GM12878 (cell line): ENCODE data around the gene TTF2. TPM values are rescaled to one million over a fixed set of nuclear protein-coding genes. Genes with fewer than 3 reads are reported as not detected.

Experiments
- ATAC-seq: fragments of 200-7000 bp; cut with Tn5 transposase; 3 replicates; pipeline ENCODE4 v1.9.1; 2020; ENCODE audit warnings: mild to moderate bottlenecking, moderate library complexity
- BruUV-seq: library from RNA; stranded (reverse); fragments of 400-500 nt; replicated peaks from 2 replicates; lab custom pipeline; 2021; lab: Mats Ljungman, UMichigan
- CTCF ChIA-PET: fragments of 300-600 bp; sonication (Branson Sonifier 250); formaldehyde crosslinking; extraction: SDS; loops from one replicate; lab custom pipeline; 2021; ENCODE audit warnings: inconsistent platforms; lab: Yijun Ruan, JAX
- POLR2A ChIA-PET: fragments of 350-600 bp; formaldehyde crosslinking; extraction: SDS; loops from one replicate; lab custom pipeline; 2021; ENCODE audit warnings: inconsistent platforms; lab: Charles Lee
- RAD21 ChIA-PET: fragments of 300-600 bp; sonication (Branson Sonifier 250); formaldehyde crosslinking; loops from one replicate; lab custom pipeline; 2023; ENCODE audit warnings: antibody characterized with exemption; ENCODE audit not compliant: unreplicated experiment; lab: Charles Lee
- SMC1A ChIA-PET: fragments of 300-600 bp; sonication (Branson Sonifier 250); formaldehyde crosslinking; loops from one replicate; lab custom pipeline; 2023; ENCODE audit not compliant: unreplicated experiment, uncharacterized antibody; lab: Charles Lee
- DNase-seq: peaks from one replicate; pipeline ENCODE4 v3.0.0-alpha.2; 2011; ENCODE audit warnings: low read depth, low spot score
- FAIRE-seq: peaks from 3 replicates; lab custom pipeline; 2011; peaks lifted over from hg19 to GRCh38; lab: Jason Lieb, UNC
- H2AFZ ChIP-seq: 2 replicates; pipeline ENCODE4 v1.6.0; 2011; ENCODE audit warnings: low read depth, low read length, control low read depth; ENCODE audit not compliant: control insufficient read depth
- H3K27ac ChIP-seq: 2 replicates; pipeline ENCODE4 v1.5.1; 2011; ENCODE audit warnings: control low read depth; ENCODE audit not compliant: control insufficient read depth, insufficient read depth
- H3K27me3 ChIP-seq, 2 experiments: replicated peaks in 1 of 2; 2 replicates each; pipeline versions ENCODE4 v1.6.0 to v1.6.1; 2011; ENCODE audit warnings: low read length in 1 of 2; ENCODE audit not compliant: control insufficient read depth in 2 of 2, insufficient read depth in 2 of 2
- H3K36me3 ChIP-seq, 2 experiments: 2 replicates each; pipeline ENCODE4 v1.5.1; 2011; ENCODE audit warnings: low read length in 1 of 2; ENCODE audit not compliant: control insufficient read depth in 2 of 2, insufficient read depth in 2 of 2
- H3K4me1 ChIP-seq: 2 replicates; pipeline ENCODE4 v1.6.1; 2011; ENCODE audit warnings: mild to moderate bottlenecking, low read length, moderate library complexity, mixed read lengths; ENCODE audit not compliant: control insufficient read depth, insufficient read depth
- H3K4me2 ChIP-seq: 2 replicates; pipeline ENCODE4 v1.6.0; 2011; ENCODE audit warnings: control low read depth; ENCODE audit not compliant: control insufficient read depth, insufficient read depth
- H3K4me3 ChIP-seq: fragments of 200-600 bp; sonication (generic); 2 replicates; pipeline ENCODE4 v1.5.1; 2016
- H3K79me2 ChIP-seq: 2 replicates; pipeline ENCODE4 v1.6.0; 2011; ENCODE audit warnings: low read length; ENCODE audit not compliant: control insufficient read depth, insufficient read depth
- H3K9ac ChIP-seq: 2 replicates; pipeline ENCODE4 v1.8.0; 2011; ENCODE audit warnings: low read length, control low read depth, mixed read lengths; ENCODE audit not compliant: control insufficient read depth, insufficient read depth
- H3K9me3 ChIP-seq: replicated peaks from 3 replicates; pipeline ENCODE4 v1.5.1; 2011; ENCODE audit warnings: mild to moderate bottlenecking, low read length; ENCODE audit not compliant: control insufficient read depth, insufficient read depth
- H4K20me1 ChIP-seq: 2 replicates; pipeline ENCODE4 v1.6.0; 2011; ENCODE audit not compliant: control insufficient read depth, insufficient read depth
- CHD4 ChIP-seq: fragments of 200-600 bp; sonication (generic); IDR thresholded peaks from 2 replicates; pipeline ENCODE4 v1.6.1; 2016; ENCODE audit warnings: mild to moderate bottlenecking
- ESRRA ChIP-seq: IDR thresholded peaks from 2 replicates; pipeline ENCODE4 v1.6.1; 2012; ENCODE audit warnings: mild to moderate bottlenecking, low read length, improper control_type of control experiment
- FOS ChIP-seq: IDR thresholded peaks from 3 replicates; pipeline ENCODE4 v1.6.1; 2011; ENCODE audit warnings: borderline replicate concordance; ENCODE audit not compliant: insufficient read length; ENCODE audit errors: extremely low read depth
- JUNB ChIP-seq: IDR thresholded peaks from 2 replicates; pipeline ENCODE4 v1.6.1; 2016; ENCODE audit warnings: antibody characterized with exemption, mild to moderate bottlenecking
- MYC ChIP-seq: IDR thresholded peaks from 2 replicates; pipeline ENCODE4 v1.6.1; 2011; ENCODE audit warnings: mild to moderate bottlenecking, low read length, moderate library complexity, inconsistent platforms; ENCODE audit not compliant: insufficient read depth, insufficient replicate concordance, insufficient read length, severe bottlenecking
- NFYA ChIP-seq: IDR thresholded peaks from 2 replicates; pipeline ENCODE4 v1.6.1; 2011; ENCODE audit warnings: low read depth, mild to moderate bottlenecking, low read length, improper control_type of control experiment, borderline replicate concordance
- NRF1 ChIP-seq: conservative IDR thresholded peaks from 2 replicates; pipeline ENCODE4 v1.6.1; 2011; ENCODE audit warnings: mild to moderate bottlenecking, low read depth, low read length, improper control_type of control experiment
- SIN3A ChIP-seq: IDR thresholded peaks from 2 replicates; pipeline ENCODE4 v1.6.1; 2012; ENCODE audit warnings: low read depth, low read length, improper control_type of control experiment
- SMC3 ChIP-seq: IDR thresholded peaks from 2 replicates; pipeline ENCODE4 v1.6.1; 2011; ENCODE audit warnings: low read length, improper control_type of control experiment, borderline replicate concordance
- TAF1 ChIP-seq: IDR thresholded peaks from 2 replicates; pipeline ENCODE4 v1.6.1; 2011; ENCODE audit warnings: mild to moderate bottlenecking, low read depth, low read length, borderline replicate concordance
- WGBS: methylation state at CpG from one replicate; pipeline ENCODE4 v1.1.6; 2016; ENCODE audit warnings: low lambda C conversion rate; ENCODE audit not compliant: insufficient replicate concordance, insufficient coverage; ENCODE audit errors: missing lambda C conversion rate; 5-methylcytosine and 5-hydroxymethylcytosine counted together
- in situ Hi-C: fragments of 300-500 bp; cut with MboI; formaldehyde crosslinking; loops from 9 replicates; pipeline ENCODE4 v1.14.3; 2018; ENCODE audit warnings: mixed read lengths
- intact Hi-C: fragments of 100-400 bp; cut with micrococcal nuclease; formaldehyde crosslinking; loops from one replicate; pipeline ENCODE4 v1.14.2; 2022; ENCODE audit not compliant: unreplicated experiment
- polyA plus RNA-seq, 11 experiments: library from polyadenylated mRNA; depleted of rRNA in 4 of 11; unstranded in 6 of 11; stranded (reverse) in 5 of 11; fragments of >200 nt; fragmentation: Nextera tagmentation in 4 of 11; fragmentation: Illumina TruSeq in 1 of 11; extraction: Ambion mirVana in 4 of 11; extraction: Trizol in 1 of 11; gene quantifications; 1 replicate in 1 of 11; 2 replicates in 10 of 11; pipeline versions ENCODE4 v1.2.1 to v1.2.3, GENCODE V29; 2011 to 2016; ENCODE audit warnings: inconsistent platforms in 2 of 11, missing spikeins in 2 of 11, low read depth in 1 of 11
- total RNA-seq, 4 experiments: library from RNA; depleted of rRNA in 3 of 4; stranded (reverse); fragments of >200 nt in 3 of 4; fragmentation: Illumina TruSeq in 1 of 4; extraction: Trizol in 1 of 4; gene quantifications; 2 replicates each; pipeline versions ENCODE4 v1.2.1 to v1.2.3, GENCODE V29; 2013 to 2021
- TF ChIP-seq, protein P1 (sequence below): fragments of 450-650 bp; IDR thresholded peaks from 2 replicates; pipeline ENCODE4 v1.6.1; 2017; ENCODE audit warnings: mild to moderate bottlenecking, moderate library complexity
- TF ChIP-seq, protein P2 (sequence below): fragments of 450-650 bp; IDR thresholded peaks from 2 replicates; pipeline ENCODE4 v1.6.1; 2017; ENCODE audit warnings: mild to moderate bottlenecking
- TF ChIP-seq, protein P3 (sequence below): fragments of 450-650 bp; IDR thresholded peaks from 2 replicates; pipeline ENCODE4 v1.6.1; 2016; ENCODE audit warnings: mild to moderate bottlenecking
- TF ChIP-seq, protein P4 (sequence below): IDR thresholded peaks from 2 replicates; pipeline ENCODE4 v1.6.1; 2012; ENCODE audit warnings: low read depth, low read length, improper control_type of control experiment

The TTF2 gene
- total and polyA plus RNA-seq, 10 of the 15 experiments (the other 5 are each of a cell fraction or from before 2014, with no cell fraction given) = 17.7 to 134 (median 78.2) TPM

- ChIA-PET SMC1A (interaction anchor here (0.9 to 1.5 kb wide), 4 partner anchors 10 to 78 kb away, joined by 3 read pairs; partner anchors contain the start of gene TTF2), RAD21 (no interaction called here), POLR2A (no interaction called here), CTCF (no interaction called here)
- Histone ChIP-seq H3K27me3 (no peaks in the 10 kb centered on the region), H2AFZ (no peak overlapping the region), H3K27ac (no peak overlapping the region), H4K20me1 (no peaks in the 10 kb centered on the region), H3K9me3 (no peaks in the 10 kb centered on the region), H3K36me3 (no peaks in the 10 kb centered on the region), H3K4me3 (no peak overlapping the region), H3K9ac (no peak overlapping the region), H3K4me2 (no peak overlapping the region), H3K4me1 (no peaks in the 10 kb centered on the region), H3K79me2 (no peaks in the 10 kb centered on the region)
- in situ Hi-C loops (no loop called here), intact Hi-C loops (no loop called here)
- FAIRE-seq = no peak
- no TSS peak for BruUV-seq
- 97% methylated on average over 3 of the region's 3 CpGs for WGBS
- no peak for ATAC-seq
- no peak for DNase-seq
- no peak for TF ChIP-seq MYC
- no peak for TF ChIP-seq FOS
- TF ChIP-seq, protein P1, sequence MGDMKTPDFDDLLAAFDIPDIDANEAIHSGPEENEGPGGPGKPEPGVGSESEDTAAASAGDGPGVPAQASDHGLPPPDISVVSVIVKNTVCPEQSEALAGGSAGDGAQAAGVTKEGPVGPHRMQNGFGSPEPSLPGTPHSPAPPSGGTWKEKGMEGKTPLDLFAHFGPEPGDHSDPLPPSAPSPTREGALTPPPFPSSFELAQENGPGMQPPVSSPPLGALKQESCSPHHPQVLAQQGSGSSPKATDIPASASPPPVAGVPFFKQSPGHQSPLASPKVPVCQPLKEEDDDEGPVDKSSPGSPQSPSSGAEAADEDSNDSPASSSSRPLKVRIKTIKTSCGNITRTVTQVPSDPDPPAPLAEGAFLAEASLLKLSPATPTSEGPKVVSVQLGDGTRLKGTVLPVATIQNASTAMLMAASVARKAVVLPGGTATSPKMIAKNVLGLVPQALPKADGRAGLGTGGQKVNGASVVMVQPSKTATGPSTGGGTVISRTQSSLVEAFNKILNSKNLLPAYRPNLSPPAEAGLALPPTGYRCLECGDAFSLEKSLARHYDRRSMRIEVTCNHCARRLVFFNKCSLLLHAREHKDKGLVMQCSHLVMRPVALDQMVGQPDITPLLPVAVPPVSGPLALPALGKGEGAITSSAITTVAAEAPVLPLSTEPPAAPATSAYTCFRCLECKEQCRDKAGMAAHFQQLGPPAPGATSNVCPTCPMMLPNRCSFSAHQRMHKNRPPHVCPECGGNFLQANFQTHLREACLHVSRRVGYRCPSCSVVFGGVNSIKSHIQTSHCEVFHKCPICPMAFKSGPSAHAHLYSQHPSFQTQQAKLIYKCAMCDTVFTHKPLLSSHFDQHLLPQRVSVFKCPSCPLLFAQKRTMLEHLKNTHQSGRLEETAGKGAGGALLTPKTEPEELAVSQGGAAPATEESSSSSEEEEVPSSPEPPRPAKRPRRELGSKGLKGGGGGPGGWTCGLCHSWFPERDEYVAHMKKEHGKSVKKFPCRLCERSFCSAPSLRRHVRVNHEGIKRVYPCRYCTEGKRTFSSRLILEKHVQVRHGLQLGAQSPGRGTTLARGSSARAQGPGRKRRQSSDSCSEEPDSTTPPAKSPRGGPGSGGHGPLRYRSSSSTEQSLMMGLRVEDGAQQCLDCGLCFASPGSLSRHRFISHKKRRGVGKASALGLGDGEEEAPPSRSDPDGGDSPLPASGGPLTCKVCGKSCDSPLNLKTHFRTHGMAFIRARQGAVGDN = no peak
- TF ChIP-seq, protein P2, sequence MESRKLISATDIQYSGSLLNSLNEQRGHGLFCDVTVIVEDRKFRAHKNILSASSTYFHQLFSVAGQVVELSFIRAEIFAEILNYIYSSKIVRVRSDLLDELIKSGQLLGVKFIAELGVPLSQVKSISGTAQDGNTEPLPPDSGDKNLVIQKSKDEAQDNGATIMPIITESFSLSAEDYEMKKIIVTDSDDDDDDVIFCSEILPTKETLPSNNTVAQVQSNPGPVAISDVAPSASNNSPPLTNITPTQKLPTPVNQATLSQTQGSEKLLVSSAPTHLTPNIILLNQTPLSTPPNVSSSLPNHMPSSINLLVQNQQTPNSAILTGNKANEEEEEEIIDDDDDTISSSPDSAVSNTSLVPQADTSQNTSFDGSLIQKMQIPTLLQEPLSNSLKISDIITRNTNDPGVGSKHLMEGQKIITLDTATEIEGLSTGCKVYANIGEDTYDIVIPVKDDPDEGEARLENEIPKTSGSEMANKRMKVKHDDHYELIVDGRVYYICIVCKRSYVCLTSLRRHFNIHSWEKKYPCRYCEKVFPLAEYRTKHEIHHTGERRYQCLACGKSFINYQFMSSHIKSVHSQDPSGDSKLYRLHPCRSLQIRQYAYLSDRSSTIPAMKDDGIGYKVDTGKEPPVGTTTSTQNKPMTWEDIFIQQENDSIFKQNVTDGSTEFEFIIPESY = no peak
- no peak for TF ChIP-seq NRF1
- no peak for TF ChIP-seq TAF1
- no peak for TF ChIP-seq NFYA
- TF ChIP-seq ESRRA = no peak
- no peak for TF ChIP-seq CHD4
- TF ChIP-seq SMC3 = no peak
- TF ChIP-seq, protein P3, sequence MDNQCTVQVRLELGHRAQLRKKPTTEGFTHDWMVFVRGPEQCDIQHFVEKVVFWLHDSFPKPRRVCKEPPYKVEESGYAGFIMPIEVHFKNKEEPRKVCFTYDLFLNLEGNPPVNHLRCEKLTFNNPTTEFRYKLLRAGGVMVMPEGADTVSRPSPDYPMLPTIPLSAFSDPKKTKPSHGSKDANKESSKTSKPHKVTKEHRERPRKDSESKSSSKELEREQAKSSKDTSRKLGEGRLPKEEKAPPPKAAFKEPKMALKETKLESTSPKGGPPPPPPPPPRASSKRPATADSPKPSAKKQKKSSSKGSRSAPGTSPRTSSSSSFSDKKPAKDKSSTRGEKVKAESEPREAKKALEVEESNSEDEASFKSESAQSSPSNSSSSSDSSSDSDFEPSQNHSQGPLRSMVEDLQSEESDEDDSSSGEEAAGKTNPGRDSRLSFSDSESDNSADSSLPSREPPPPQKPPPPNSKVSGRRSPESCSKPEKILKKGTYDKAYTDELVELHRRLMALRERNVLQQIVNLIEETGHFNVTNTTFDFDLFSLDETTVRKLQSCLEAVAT = no peak
- no peak for TF ChIP-seq JUNB
- TF ChIP-seq SIN3A = no peak
- TF ChIP-seq, protein P4, sequence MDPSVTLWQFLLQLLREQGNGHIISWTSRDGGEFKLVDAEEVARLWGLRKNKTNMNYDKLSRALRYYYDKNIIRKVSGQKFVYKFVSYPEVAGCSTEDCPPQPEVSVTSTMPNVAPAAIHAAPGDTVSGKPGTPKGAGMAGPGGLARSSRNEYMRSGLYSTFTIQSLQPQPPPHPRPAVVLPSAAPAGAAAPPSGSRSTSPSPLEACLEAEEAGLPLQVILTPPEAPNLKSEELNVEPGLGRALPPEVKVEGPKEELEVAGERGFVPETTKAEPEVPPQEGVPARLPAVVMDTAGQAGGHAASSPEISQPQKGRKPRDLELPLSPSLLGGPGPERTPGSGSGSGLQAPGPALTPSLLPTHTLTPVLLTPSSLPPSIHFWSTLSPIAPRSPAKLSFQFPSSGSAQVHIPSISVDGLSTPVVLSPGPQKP = no peak
These were observed 27.9 kb upstream of the TTF2 start for GRCh38 chr1:117032266-117032665.
